Osteocyte (in vitro differentiated cells): Measurements from ENCODE around the gene DAO. TPM values are rescaled to one million over a fixed set of nuclear protein-coding genes. Genes with fewer than 3 reads are reported as not detected.

Source experiments
- DNase-seq: peaks from one replicate; pipeline ENCODE4 v3.0.0; 2021; ENCODE audit warnings: mixed read lengths; ENCODE audit not compliant: unreplicated experiment; ENCODE audit errors: extremely low spot score
- H3K27ac Mint-ChIP-seq: one replicate; pipeline ENCODE4 v1.8.0; 2021; ENCODE audit warnings: mild to moderate bottlenecking, mixed read lengths; ENCODE audit not compliant: unreplicated experiment
- H3K27me3 Mint-ChIP-seq: one replicate; pipeline ENCODE4 v1.8.0; 2021; ENCODE audit warnings: mixed read lengths; ENCODE audit not compliant: unreplicated experiment
- H3K36me3 Mint-ChIP-seq: one replicate; pipeline ENCODE4 v1.8.0; 2021; ENCODE audit warnings: mixed read lengths; ENCODE audit not compliant: unreplicated experiment
- H3K4me1 Mint-ChIP-seq: one replicate; pipeline ENCODE4 v1.8.0; 2021; ENCODE audit warnings: mixed read lengths; ENCODE audit not compliant: unreplicated experiment
- H3K4me3 Mint-ChIP-seq: one replicate; pipeline ENCODE4 v1.8.0; 2021; ENCODE audit warnings: mild to moderate bottlenecking, moderate library complexity, mixed read lengths; ENCODE audit not compliant: unreplicated experiment
- H3K9me3 Mint-ChIP-seq: one replicate; pipeline ENCODE4 v1.8.0; 2021; ENCODE audit warnings: mixed read lengths; ENCODE audit not compliant: unreplicated experiment
- total RNA-seq: library from RNA; stranded (reverse); gene quantifications from 2 replicates; pipeline ENCODE4 v1.2.1, GENCODE V29; 2021
- TF ChIP-seq, protein P1 (sequence below): fragments of 200-600 bp; sonication (generic); IDR thresholded peaks from 2 replicates; pipeline ENCODE4 v1.5.0; 2021; ENCODE audit warnings: antibody characterized with exemption, mild to moderate bottlenecking, moderate library complexity

The DAO gene
- total RNA-seq, 1 donor from 2014 or later, result not detected

DNA sequence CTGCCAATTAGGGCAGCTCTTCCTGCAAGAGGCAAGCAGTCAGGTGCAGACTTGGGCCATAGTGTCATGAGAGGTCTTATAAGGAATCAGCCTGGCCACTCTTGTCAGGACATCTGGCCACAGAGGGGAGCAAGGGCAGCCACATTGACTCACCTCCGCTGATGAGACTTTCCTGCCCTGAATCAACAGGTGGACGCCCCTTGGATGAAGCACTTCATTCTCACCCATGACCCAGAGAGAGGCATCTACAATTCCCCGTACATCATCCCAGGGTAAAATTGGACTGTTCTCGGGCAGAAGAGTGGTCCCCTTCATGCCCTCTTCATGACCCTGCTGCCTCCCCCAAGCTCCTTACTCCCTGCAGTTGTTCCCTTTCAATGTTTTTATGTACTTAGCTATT, 16.9 kb downstream of the DAO start:
- Mint-ChIP-seq H3K36me3 (no peaks in the 10 kb centered on the region), H3K27me3 (peaks cover 20% of the 10 kb centered on the region), H3K4me1 (no peaks in the 10 kb centered on the region), H3K4me3 (no peak overlapping the region), H3K27ac (no peak overlapping the region), H3K9me3 (no peaks in the 10 kb centered on the region)
- no peak for DNase-seq
- TF ChIP-seq, protein P1, sequence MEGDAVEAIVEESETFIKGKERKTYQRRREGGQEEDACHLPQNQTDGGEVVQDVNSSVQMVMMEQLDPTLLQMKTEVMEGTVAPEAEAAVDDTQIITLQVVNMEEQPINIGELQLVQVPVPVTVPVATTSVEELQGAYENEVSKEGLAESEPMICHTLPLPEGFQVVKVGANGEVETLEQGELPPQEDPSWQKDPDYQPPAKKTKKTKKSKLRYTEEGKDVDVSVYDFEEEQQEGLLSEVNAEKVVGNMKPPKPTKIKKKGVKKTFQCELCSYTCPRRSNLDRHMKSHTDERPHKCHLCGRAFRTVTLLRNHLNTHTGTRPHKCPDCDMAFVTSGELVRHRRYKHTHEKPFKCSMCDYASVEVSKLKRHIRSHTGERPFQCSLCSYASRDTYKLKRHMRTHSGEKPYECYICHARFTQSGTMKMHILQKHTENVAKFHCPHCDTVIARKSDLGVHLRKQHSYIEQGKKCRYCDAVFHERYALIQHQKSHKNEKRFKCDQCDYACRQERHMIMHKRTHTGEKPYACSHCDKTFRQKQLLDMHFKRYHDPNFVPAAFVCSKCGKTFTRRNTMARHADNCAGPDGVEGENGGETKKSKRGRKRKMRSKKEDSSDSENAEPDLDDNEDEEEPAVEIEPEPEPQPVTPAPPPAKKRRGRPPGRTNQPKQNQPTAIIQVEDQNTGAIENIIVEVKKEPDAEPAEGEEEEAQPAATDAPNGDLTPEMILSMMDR, result no peak

DNA sequence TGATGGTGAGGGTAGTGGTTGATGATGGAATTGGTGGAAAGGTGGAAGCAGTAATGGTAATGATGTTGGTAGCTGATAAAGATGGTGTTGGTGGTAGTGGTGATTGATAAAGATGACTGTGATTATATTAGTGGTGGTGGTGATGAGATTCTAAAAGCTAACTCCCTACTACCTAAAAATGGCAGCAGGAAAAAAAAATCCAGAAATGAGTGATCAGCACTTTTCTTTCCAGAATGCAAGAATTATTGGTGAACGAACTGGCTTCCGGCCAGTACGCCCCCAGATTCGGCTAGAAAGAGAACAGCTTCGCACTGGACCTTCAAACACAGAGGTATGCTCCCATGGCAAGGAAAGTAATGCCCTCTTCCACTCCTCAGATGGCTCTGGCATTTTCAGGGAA, 19.3 kb downstream of the DAO start:
- TF ChIP-seq, protein P1, result no peak
- no peak for DNase-seq
- Mint-ChIP-seq H3K4me3 (no peak overlapping the region), H3K9me3 (no peaks in the 10 kb centered on the region), H3K27me3 (peaks cover 15% of the 10 kb centered on the region), H3K36me3 (no peaks in the 10 kb centered on the region), H3K4me1 (no peaks in the 10 kb centered on the region), H3K27ac (no peak overlapping the region)

DNA sequence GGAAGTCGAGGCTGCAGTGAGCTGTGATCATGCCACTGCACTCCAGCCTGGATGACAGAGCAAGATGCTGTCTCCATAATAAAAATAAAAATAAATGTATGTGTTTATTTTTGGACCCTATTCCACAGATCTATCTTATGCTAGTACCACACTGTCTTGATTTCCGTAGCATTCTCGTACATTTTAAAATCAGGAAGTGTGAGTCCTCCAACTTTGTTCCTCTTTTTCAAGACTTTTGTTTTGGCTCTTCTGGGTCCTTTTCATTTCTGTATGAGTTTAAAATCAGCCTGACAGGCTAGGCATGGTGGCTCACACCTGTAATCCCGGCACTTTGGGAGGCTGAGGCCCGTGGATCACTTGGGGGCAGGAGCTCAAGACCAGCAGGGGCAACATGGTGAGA, 25.8 kb downstream of the DAO start:
- Mint-ChIP-seq H3K27ac (no peak overlapping the region), H3K4me1 (peaks cover 6% of the 10 kb centered on the region), H3K4me3 (no peak overlapping the region), H3K36me3 (no peaks in the 10 kb centered on the region), H3K27me3 (peaks cover 6% of the 10 kb centered on the region), H3K9me3 (no peaks in the 10 kb centered on the region)
- DNase-seq, result no peak
- TF ChIP-seq, protein P1, result no peak

DNA sequence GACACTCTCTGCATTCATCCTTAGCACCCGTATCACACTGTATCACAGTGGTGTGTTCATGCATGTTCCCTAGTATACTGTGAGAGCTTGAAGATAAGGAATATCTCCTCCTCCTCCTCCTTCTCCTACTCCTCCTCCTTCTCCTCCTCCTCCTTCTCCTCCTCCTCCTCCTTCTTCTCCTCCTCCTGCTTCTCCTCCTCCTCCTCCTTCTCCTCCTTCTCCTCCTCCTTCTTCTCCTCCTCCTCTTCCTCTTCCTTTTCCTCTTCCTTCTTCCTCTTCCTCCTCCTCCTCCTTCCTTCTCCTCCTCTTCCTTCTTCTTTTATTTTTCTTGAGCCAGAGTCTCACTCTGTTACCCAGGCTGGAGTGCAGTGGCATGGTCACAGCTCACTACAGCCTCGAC, 27.1 kb downstream of the DAO start:
- TF ChIP-seq, protein P1, result no peak
- Mint-ChIP-seq H3K27me3 (peaks cover 5% of the 10 kb centered on the region), H3K36me3 (no peaks in the 10 kb centered on the region), H3K4me1 (peaks cover 6% of the 10 kb centered on the region), H3K27ac (no peak overlapping the region), H3K9me3 (no peaks in the 10 kb centered on the region), H3K4me3 (no peak overlapping the region)
- DNase-seq, result no peak

DNA sequence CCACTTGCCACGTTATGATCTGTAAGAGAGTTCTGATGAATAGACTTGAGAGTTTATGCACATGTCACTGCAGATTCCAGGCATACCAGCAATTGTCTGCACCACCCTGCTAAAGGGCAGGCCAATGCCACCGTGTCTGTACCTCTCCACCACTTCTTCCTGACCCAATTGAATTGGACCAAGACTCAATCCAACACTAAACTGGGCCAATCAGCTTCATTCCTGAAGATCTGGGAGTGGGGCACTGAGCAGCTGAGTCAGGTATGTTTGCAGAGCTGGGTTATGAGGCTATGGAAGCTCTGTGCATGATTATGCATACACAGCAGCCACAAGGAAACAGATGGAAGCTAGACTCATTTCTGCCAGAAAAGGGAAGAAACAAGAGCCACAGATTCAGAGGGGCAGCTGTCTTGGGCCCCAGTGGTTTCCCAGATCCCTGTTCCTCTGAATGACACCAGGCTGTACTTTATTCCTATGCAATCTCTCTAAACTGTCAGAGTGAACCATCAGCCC, 28.0 kb downstream of the DAO start:
- no peaks in the 10 kb centered on the region for H3K36me3 Mint-ChIP-seq
- H3K27ac Mint-ChIP-seq, result no peak overlapping the region
- TF ChIP-seq, protein P1, result no peak
- DNase-seq, result no peak
- peaks cover 6% of the 10 kb centered on the region for H3K4me1 Mint-ChIP-seq
- no peak overlapping the region for H3K4me3 Mint-ChIP-seq
- H3K9me3 Mint-ChIP-seq, result no peaks in the 10 kb centered on the region
- peaks cover 5% of the 10 kb centered on the region for H3K27me3 Mint-ChIP-seq
